Measurements from ENCODE around the gene SEMA5A.

SEMA5A gene

GRCh38 chr5:9332026-9332425 lies 213.8 kb downstream of the SEMA5A start:
- H3K9ac ChIP-seq: no peak overlapping the region
- no peaks in the 10 kb centered on the region for H3K36me3 ChIP-seq (ENCODE audit: control insufficient read depth, insufficient read depth, low read length)
- no peak overlapping the region for H2AFZ ChIP-seq
- no peaks in the 10 kb centered on the region for H3K9me3 ChIP-seq (ENCODE audit: control insufficient read depth, low read length)
- H3K4me2 ChIP-seq (ENCODE audit: low read length): no peak overlapping the region
- TF ChIP-seq CTCF (IDR thresholded peaks at IDR 0.05): no peak
- no peaks in the 10 kb centered on the region for H3K79me2 ChIP-seq
- H3K27me3 ChIP-seq (ENCODE audit: control insufficient read depth, insufficient read depth, low read length): no peaks in the 10 kb centered on the region
- no peak overlapping the region for H3K27ac ChIP-seq
- no peak overlapping the region for H3K4me3 ChIP-seq (ENCODE audit: low read depth, low read length)
- no peaks in the 10 kb centered on the region for H3K4me1 ChIP-seq

- H3K79me2 ChIP-seq: no peaks in the 10 kb centered on the region
- no peak overlapping the region for H3K4me2 ChIP-seq (ENCODE audit: low read length)
- H3K9ac ChIP-seq: no peak overlapping the region
- TF ChIP-seq CTCF (IDR thresholded peaks at IDR 0.05): no peak
- H3K9me3 ChIP-seq (ENCODE audit: control insufficient read depth, low read length): no peaks in the 10 kb centered on the region
- no peaks in the 10 kb centered on the region for H3K4me1 ChIP-seq
- H3K27ac ChIP-seq: no peak overlapping the region
- H3K4me3 ChIP-seq (ENCODE audit: low read depth, low read length): no peak overlapping the region
- H3K27me3 ChIP-seq (ENCODE audit: control insufficient read depth, insufficient read depth, low read length): no peaks in the 10 kb centered on the region
- H2AFZ ChIP-seq: no peak overlapping the region
- no peaks in the 10 kb centered on the region for H3K36me3 ChIP-seq (ENCODE audit: control insufficient read depth, insufficient read depth, low read length)
Measured at GRCh38 chr5:9331372-9331771, 214.5 kb downstream of the SEMA5A start.

DNA sequence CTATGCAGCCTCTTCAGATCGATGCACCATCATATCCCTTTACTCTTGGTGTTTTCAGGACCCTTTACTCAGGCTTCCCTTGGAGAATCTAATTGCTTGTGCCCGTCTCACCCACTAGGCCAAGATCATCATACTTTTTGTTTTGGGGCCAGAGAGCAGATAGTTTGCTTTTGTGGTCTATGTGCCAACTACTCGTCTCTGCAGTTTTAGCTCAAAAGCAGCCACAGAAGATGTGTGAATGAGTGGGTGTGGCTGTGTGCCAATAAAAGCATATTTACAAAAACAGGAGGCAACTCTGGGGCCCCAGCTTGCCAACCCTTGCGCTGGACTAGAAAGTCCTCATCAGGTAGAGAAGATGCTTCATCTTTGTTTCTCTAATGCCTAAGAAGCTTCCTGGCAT lies 216.8 kb downstream of the SEMA5A start:
- Histone ChIP-seq H3K4me2 (ENCODE audit: low read length) (no peak overlapping the region), H3K27ac (no peak overlapping the region), H3K4me3 (ENCODE audit: low read depth, low read length) (no peak overlapping the region), H3K9me3 (ENCODE audit: control insufficient read depth, low read length) (no peaks in the 10 kb centered on the region), H3K79me2 (no peaks in the 10 kb centered on the region), H3K36me3 (ENCODE audit: control insufficient read depth, insufficient read depth, low read length) (no peaks in the 10 kb centered on the region), H3K4me1 (no peaks in the 10 kb centered on the region), H3K27me3 (ENCODE audit: control insufficient read depth, insufficient read depth, low read length) (no peaks in the 10 kb centered on the region), H2AFZ (no peak overlapping the region), H3K9ac (no peak overlapping the region)
- no peak for TF ChIP-seq CTCF (IDR thresholded peaks at IDR 0.05)

DNA sequence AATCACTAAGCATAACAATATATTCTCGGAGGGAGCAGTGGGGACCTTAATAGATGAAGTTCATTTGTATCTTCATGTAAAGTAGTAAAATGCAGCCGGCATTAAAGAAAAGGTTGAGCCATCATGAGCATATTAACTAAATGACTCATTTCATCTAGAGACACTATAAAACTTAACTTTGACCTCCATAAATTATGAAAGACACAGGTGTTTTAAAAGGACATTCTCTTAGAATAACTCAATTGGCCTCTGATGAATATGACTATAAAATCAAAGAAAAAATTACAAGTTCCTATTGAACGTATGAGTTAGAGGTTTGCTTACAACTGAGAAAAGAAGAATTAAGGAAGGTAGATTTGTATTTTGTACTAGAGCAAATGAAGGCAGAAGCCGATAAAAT lies 220.3 kb downstream of the SEMA5A start:
- TF ChIP-seq CTCF (IDR thresholded peaks at IDR 0.05): no peak
- no peak overlapping the region for H3K9ac ChIP-seq
- H3K27ac ChIP-seq: no peak overlapping the region
- no peak overlapping the region for H2AFZ ChIP-seq
- H3K4me1 ChIP-seq: no peaks in the 10 kb centered on the region
- H3K4me3 ChIP-seq (ENCODE audit: low read depth, low read length): no peak overlapping the region
- no peaks in the 10 kb centered on the region for H3K36me3 ChIP-seq (ENCODE audit: control insufficient read depth, insufficient read depth, low read length)
- no peak overlapping the region for H3K4me2 ChIP-seq (ENCODE audit: low read length)
- no peaks in the 10 kb centered on the region for H3K27me3 ChIP-seq (ENCODE audit: control insufficient read depth, insufficient read depth, low read length)
- no peaks in the 10 kb centered on the region for H3K9me3 ChIP-seq (ENCODE audit: control insufficient read depth, low read length)
- no peaks in the 10 kb centered on the region for H3K79me2 ChIP-seq

- Histone ChIP-seq H3K36me3 (ENCODE audit: control insufficient read depth, insufficient read depth, low read length) (no peaks in the 10 kb centered on the region), H3K27ac (no peak overlapping the region), H3K4me1 (no peaks in the 10 kb centered on the region), H3K9me3 (ENCODE audit: control insufficient read depth, low read length) (no peaks in the 10 kb centered on the region), H3K9ac (no peak overlapping the region), H3K79me2 (no peaks in the 10 kb centered on the region), H3K4me2 (ENCODE audit: low read length) (no peak overlapping the region), H2AFZ (no peak overlapping the region), H3K27me3 (ENCODE audit: control insufficient read depth, insufficient read depth, low read length) (no peaks in the 10 kb centered on the region), H3K4me3 (ENCODE audit: low read depth, low read length) (no peak overlapping the region)
- no peak for TF ChIP-seq CTCF (IDR thresholded peaks at IDR 0.05)
Measured at GRCh38 chr5:9324348-9325077, 221.4 kb downstream of the SEMA5A start.
